Upper lobe of left lung (tissue), 4 donors: ENCODE measurements around the gene ZNF500.

ENCODE experiments used
- EP300 ChIP-seq, 4 donors: sonication (generic); formaldehyde crosslinking; IDR thresholded peaks; one replicate each; pipeline ENCODE4 v1.5.1; 2017; ENCODE audit warnings: antibody characterized with exemption in 4 of 4, control low read depth in 2 of 4
- POLR2A ChIP-seq, 4 donors: fragments of 450-650 bp; IDR thresholded peaks; one replicate each; pipeline ENCODE4 v1.5.1; 2016 to 2017; ENCODE audit warnings: antibody characterized with exemption in 4 of 4, mild to moderate bottlenecking in 2 of 4
- TF ChIP-seq, protein P1 (sequence below), 6 experiments: fragments of 450-650 bp in 4 of 6; fragments of 200-600 bp in 2 of 6; sonication (generic) in 2 of 6; IDR thresholded peaks; one replicate each; pipeline ENCODE4 v1.5.1; 2016 to 2019; ENCODE audit warnings: antibody characterized with exemption in 6 of 6

GRCh38 chr16:4734730-4735535 is 32.0 kb downstream of the ZNF500 start:
- TF ChIP-seq POLR2A (IDR thresholded peaks at IDR 0.05) (peak in 1 of 4 donors; percentile 9), EP300 (IDR thresholded peaks at IDR 0.05) (no peak)
- TF ChIP-seq, protein P1, sequence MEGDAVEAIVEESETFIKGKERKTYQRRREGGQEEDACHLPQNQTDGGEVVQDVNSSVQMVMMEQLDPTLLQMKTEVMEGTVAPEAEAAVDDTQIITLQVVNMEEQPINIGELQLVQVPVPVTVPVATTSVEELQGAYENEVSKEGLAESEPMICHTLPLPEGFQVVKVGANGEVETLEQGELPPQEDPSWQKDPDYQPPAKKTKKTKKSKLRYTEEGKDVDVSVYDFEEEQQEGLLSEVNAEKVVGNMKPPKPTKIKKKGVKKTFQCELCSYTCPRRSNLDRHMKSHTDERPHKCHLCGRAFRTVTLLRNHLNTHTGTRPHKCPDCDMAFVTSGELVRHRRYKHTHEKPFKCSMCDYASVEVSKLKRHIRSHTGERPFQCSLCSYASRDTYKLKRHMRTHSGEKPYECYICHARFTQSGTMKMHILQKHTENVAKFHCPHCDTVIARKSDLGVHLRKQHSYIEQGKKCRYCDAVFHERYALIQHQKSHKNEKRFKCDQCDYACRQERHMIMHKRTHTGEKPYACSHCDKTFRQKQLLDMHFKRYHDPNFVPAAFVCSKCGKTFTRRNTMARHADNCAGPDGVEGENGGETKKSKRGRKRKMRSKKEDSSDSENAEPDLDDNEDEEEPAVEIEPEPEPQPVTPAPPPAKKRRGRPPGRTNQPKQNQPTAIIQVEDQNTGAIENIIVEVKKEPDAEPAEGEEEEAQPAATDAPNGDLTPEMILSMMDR (IDR thresholded peaks at IDR 0.05), result no peak
